WERI-Rb-1 (cell line): ENCODE results near the gene CNTLN.
"Not testable (repeated sequence)": the region's sequence is repeated elsewhere in the genome, so short reads cannot be mapped to it uniquely, and the experiment has no call there.

Experiments used
- DNase-seq: peaks from one replicate; pipeline ENCODE4 v3.0.0-alpha.2; 2020
- H3K27ac ChIP-seq: fragments of 250-450 bp; sonication (Bioruptor Pico); 2 replicates; pipeline ENCODE4 v1.5.1; 2020; ENCODE audit warnings: mild to moderate bottlenecking, moderate library complexity
- H3K27me3 ChIP-seq: fragments of 250-450 bp; sonication (Bioruptor Pico); 2 replicates; pipeline ENCODE4 v1.5.1; 2021; ENCODE audit warnings: mild to moderate bottlenecking, low read depth, moderate library complexity; ENCODE audit not compliant: insufficient read depth, severe bottlenecking
- H3K36me3 ChIP-seq: fragments of 250-450 bp; sonication (Bioruptor Pico); 2 replicates; pipeline ENCODE4 v1.5.1; 2020; ENCODE audit warnings: mild to moderate bottlenecking, moderate library complexity
- H3K4me3 ChIP-seq: 2 replicates; pipeline ENCODE4 v1.5.1; 2011; ENCODE audit warnings: low read depth, mild to moderate bottlenecking, control low read depth, low read length
- H3K9me3 ChIP-seq: fragments of 250-450 bp; sonication (Bioruptor Pico); 2 replicates; pipeline ENCODE4 v1.5.1; 2021; ENCODE audit warnings: mild to moderate bottlenecking, moderate library complexity; ENCODE audit not compliant: severe bottlenecking
- TF ChIP-seq, protein P1 (sequence below): IDR thresholded peaks from 2 replicates; pipeline ENCODE4 v1.5.1; 2011; ENCODE audit warnings: low read depth, mild to moderate bottlenecking, control low read depth, inconsistent platforms, low read length

The CNTLN gene

DNA sequence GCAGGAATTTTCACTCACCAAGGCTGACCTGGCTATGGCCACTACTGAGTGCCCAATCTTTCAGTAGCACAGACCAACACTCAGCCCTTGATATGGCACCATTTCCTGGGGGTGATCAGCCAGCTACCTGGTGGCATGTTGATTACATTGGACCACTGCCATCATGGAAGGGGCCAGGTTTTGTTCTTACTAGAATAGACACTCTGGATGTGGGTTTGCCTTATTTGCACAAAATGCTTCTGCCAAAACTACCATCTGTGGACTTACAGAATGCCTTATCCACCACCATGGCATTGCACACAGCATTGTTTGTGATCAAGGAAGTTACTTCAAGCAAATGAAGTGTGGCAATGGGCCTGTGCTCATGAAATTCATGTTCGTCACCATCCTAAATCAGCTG is 374.3 kb downstream of the CNTLN start:
- Histone ChIP-seq H3K4me3 (no peak overlapping the region), H3K9me3 (no peaks in the 10 kb centered on the region), H3K27ac (no peak overlapping the region), H3K36me3 (no peaks in the 10 kb centered on the region), H3K27me3 (no peaks in the 10 kb centered on the region)
- no peak for DNase-seq
- TF ChIP-seq, protein P1, sequence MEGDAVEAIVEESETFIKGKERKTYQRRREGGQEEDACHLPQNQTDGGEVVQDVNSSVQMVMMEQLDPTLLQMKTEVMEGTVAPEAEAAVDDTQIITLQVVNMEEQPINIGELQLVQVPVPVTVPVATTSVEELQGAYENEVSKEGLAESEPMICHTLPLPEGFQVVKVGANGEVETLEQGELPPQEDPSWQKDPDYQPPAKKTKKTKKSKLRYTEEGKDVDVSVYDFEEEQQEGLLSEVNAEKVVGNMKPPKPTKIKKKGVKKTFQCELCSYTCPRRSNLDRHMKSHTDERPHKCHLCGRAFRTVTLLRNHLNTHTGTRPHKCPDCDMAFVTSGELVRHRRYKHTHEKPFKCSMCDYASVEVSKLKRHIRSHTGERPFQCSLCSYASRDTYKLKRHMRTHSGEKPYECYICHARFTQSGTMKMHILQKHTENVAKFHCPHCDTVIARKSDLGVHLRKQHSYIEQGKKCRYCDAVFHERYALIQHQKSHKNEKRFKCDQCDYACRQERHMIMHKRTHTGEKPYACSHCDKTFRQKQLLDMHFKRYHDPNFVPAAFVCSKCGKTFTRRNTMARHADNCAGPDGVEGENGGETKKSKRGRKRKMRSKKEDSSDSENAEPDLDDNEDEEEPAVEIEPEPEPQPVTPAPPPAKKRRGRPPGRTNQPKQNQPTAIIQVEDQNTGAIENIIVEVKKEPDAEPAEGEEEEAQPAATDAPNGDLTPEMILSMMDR = no peak

DNA sequence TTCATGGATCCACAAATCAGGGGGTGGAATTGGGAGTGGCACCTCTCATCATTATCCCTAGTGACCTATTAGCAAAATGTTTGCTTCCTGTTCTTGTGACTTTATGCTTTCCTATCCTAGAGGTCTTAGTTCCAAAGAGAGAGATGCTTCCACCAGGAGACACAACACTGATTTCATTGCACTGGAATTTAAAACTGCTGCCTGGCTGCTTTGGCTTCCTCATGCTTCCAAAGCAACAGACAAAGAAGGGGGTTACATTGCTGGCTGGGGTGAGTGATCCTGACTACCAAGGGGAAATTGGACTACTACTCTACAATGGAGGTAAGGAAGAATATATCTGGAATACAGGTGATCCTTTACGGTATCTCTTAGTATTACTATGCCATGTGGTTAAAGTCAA is 374.9 kb downstream of the CNTLN start:
- Histone ChIP-seq H3K27me3 (no peaks in the 10 kb centered on the region), H3K4me3 (no peak overlapping the region), H3K27ac (no peak overlapping the region), H3K9me3 (no peaks in the 10 kb centered on the region), H3K36me3 (no peaks in the 10 kb centered on the region)
- DNase-seq = no peak
- TF ChIP-seq, protein P1 = no peak

DNA sequence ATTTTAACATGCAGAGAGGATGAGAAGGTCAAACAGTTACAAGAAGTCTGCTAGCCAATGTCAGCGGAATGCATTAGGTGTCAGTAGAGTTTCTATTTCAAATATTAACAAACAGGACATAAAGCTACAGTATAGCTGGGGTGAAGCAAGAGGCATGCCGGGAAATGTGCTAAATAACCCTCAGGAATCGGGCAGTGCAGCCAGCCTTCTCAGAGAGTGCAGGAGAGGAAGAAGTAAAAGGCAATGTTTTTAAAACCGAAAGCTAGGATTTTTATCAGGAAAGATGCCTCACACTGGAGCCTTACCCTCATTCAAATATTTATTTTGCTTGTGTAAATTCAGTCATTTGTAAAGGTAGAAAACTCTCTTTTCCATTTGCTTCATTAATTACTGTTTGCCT is 384.9 kb downstream of the CNTLN start:
- no peak for DNase-seq
- Histone ChIP-seq H3K9me3 (no peaks in the 10 kb centered on the region), H3K27me3 (no peaks in the 10 kb centered on the region), H3K36me3 (no peaks in the 10 kb centered on the region), H3K4me3 (no peak overlapping the region), H3K27ac (no peak overlapping the region; the same call in 1 of the 2 replicates)
- TF ChIP-seq, protein P1 = no peak

DNA sequence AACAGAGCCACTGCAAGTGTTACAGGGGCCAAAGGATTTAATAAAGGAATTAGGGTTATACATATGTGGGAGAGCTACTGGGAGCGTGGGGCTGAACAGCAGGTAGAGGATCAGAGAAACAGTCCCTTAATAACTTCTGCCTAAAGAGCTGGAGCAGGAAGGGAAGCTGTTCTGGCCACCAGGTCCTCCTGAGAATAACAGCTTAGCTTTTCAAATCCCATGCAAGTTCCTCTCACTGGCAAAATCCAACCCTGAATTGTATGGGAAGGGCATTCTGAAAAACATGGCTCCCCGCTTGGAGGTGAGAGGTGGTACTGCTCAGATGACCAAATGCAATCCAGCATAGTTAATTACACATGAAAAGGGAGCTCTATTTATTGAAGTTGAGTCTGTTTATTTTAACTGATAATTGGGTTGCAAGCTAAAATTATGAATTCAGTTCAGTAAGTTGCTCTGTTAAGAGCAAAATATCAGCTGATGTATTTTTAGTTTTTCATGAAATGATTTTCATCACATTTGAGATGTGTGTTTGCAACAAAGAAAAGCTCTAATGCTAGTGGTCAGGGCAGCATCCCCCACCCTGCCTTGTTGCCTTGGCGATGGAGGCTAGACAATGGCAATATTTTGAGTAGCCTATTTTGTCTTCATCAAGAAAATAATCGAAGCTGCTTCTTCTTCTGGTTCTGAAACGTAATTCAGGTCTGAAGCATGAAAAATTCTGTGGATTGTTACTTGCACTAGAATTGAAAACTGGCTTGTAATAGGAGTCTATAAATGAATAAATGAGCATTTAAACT is 385.6 kb downstream of the CNTLN start:
- TF ChIP-seq, protein P1 = no peak
- Histone ChIP-seq H3K27ac (no peak overlapping the region; the same call in none of the 2 replicates), H3K9me3 (no peaks in the 10 kb centered on the region), H3K36me3 (no peaks in the 10 kb centered on the region), H3K4me3 (no peak overlapping the region), H3K27me3 (no peaks in the 10 kb centered on the region)
- peak; percentile 48 for DNase-seq

DNA sequence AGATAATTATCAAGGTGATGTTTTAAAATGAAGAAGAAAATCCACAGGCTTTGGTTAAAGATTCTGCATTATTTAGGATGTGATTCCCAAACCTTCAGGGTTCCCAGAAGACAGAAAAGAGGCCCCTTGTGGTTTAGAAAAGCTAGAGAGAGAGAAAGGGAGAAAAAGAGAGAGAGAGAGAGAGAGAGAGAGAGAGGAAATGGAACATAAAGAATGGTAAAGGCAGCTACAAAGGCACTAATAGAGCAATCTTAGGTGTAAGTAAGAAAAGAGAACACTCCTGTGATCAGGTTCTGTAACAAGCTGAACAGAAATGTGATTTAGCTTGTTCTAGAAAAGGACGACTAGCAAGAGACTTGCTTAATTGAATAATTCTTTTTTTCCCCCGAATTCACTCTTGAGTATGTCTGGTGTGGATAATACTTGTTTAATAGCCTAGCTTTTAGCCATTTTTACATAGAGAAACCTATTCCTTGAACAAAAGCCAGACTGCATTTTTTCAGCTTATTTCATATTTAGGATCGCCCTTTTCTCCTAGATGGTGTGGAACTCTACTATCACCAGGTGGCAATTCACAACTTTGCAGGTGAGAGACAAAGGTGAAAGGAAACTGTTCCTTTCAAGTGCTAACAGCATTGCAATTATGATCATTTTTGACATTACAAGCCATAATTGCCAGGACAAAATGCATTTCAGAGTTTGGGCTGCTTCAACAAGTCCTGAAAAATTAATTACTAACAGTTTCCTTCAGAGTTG is 386.4 kb downstream of the CNTLN start:
- Histone ChIP-seq H3K4me3 (no peak overlapping the region), H3K36me3 (no peaks in the 10 kb centered on the region), H3K27me3 (no peaks in the 10 kb centered on the region), H3K27ac (no peak overlapping the region; the same call in 1 of the 2 replicates), H3K9me3 (no peaks in the 10 kb centered on the region)
- TF ChIP-seq, protein P1 = no peak
- DNase-seq = no peak

DNA sequence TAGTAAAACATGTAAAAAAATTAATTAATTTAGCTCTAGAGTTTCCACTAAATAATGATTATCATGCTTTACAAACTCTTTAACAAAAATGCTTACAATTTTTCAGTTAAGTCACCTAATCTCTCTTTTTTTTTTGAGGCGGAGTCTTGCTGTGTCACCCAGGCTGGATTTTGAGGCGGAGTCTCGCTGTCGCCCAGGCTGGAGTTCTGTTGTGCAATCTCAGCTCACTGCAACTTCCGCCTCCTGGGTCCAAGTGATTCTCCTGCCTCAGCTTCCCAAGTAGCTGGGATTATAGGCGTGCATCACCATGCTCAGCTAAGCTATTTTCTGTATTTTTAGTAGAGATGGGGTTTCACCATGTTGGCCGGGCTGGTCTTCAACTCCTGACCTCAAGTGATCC is 391.9 kb downstream of the CNTLN start:
- H3K36me3 ChIP-seq, H3K4me3 ChIP-seq, H3K9me3 ChIP-seq, DNase-seq, H3K27ac ChIP-seq, H3K27me3 ChIP-seq: not testable (repeated sequence)
